ENCODE data around the gene USP16.

The USP16 gene

GRCh38 chr21:29078869-29079767, 54.6 kb downstream of the USP16 start:
- H3K9me3 ChIP-seq (ENCODE audit: control insufficient read depth, low read length): no peaks in the 10 kb centered on the region
- H3K27ac ChIP-seq: peak overlapping the region; percentile 81
- H3K79me2 ChIP-seq: no peaks in the 10 kb centered on the region
- H3K36me3 ChIP-seq (ENCODE audit: control insufficient read depth, insufficient read depth, low read length): no peaks in the 10 kb centered on the region
- H3K4me3 ChIP-seq (ENCODE audit: low read depth, low read length): no peak overlapping the region
- H3K4me2 ChIP-seq (ENCODE audit: low read length): no peak overlapping the region
- no peaks in the 10 kb centered on the region for H3K27me3 ChIP-seq (ENCODE audit: control insufficient read depth, insufficient read depth, low read length)
- no peak for TF ChIP-seq CTCF (IDR thresholded peaks at IDR 0.05)
- H2AFZ ChIP-seq: peak overlapping the region; percentile 65
- H3K4me1 ChIP-seq: peaks cover 8% of the 10 kb centered on the region
- no peak overlapping the region for H3K9ac ChIP-seq

GRCh38 chr21:29080454-29080941, 56.0 kb downstream of the USP16 start:
- Histone ChIP-seq H3K9ac (no peak overlapping the region), H3K36me3 (ENCODE audit: control insufficient read depth, insufficient read depth, low read length) (no peaks in the 10 kb centered on the region), H3K79me2 (no peaks in the 10 kb centered on the region), H2AFZ (peak overlapping the region; percentile 65), H3K4me2 (ENCODE audit: low read length) (no peak overlapping the region), H3K9me3 (ENCODE audit: control insufficient read depth, low read length) (no peaks in the 10 kb centered on the region), H3K27me3 (ENCODE audit: control insufficient read depth, insufficient read depth, low read length) (no peaks in the 10 kb centered on the region), H3K4me1 (peaks cover 8% of the 10 kb centered on the region), H3K4me3 (ENCODE audit: low read depth, low read length) (no peak overlapping the region), H3K27ac (peak overlapping the region; percentile 81)
- TF ChIP-seq CTCF (IDR thresholded peaks at IDR 0.05): no peak

GRCh38 chr21:29082046-29082815, 57.8 kb downstream of the USP16 start:
- H3K79me2 ChIP-seq: no peaks in the 10 kb centered on the region
- H3K9me3 ChIP-seq (ENCODE audit: control insufficient read depth, low read length): no peaks in the 10 kb centered on the region
- H3K4me2 ChIP-seq (ENCODE audit: low read length): no peak overlapping the region
- no peaks in the 10 kb centered on the region for H3K27me3 ChIP-seq (ENCODE audit: control insufficient read depth, insufficient read depth, low read length)
- TF ChIP-seq CTCF (IDR thresholded peaks at IDR 0.05): no peak
- no peak overlapping the region for H3K27ac ChIP-seq
- H3K4me3 ChIP-seq (ENCODE audit: low read depth, low read length): no peak overlapping the region
- H3K9ac ChIP-seq: no peak overlapping the region
- H3K4me1 ChIP-seq: peaks cover 8% of the 10 kb centered on the region
- no peaks in the 10 kb centered on the region for H3K36me3 ChIP-seq (ENCODE audit: control insufficient read depth, insufficient read depth, low read length)
- H2AFZ ChIP-seq: no peak overlapping the region

- Histone ChIP-seq H3K4me1 (peaks cover 8% of the 10 kb centered on the region), H3K4me2 (ENCODE audit: low read length) (no peak overlapping the region), H3K27ac (no peak overlapping the region), H3K36me3 (ENCODE audit: control insufficient read depth, insufficient read depth, low read length) (no peaks in the 10 kb centered on the region), H3K9me3 (ENCODE audit: control insufficient read depth, low read length) (no peaks in the 10 kb centered on the region), H3K9ac (no peak overlapping the region), H3K79me2 (no peaks in the 10 kb centered on the region), H3K27me3 (ENCODE audit: control insufficient read depth, insufficient read depth, low read length) (no peaks in the 10 kb centered on the region), H2AFZ (no peak overlapping the region), H3K4me3 (ENCODE audit: low read depth, low read length) (no peak overlapping the region)
- no peak for TF ChIP-seq CTCF (IDR thresholded peaks at IDR 0.05)
These were observed 58.8 kb downstream of the USP16 start for GRCh38 chr21:29083306-29083705.
